Keratinocyte (primary cell): ENCODE measurements around the gene ADARB2.
"Not testable (repeated sequence)": the region's sequence is repeated elsewhere in the genome, so short reads cannot be mapped to it uniquely, and the experiment has no call there.

Source experiments
- EZH2 ChIP-seq: IDR thresholded peaks from one replicate; pipeline ENCODE4 v1.6.1; 2012; ENCODE audit warnings: inconsistent platforms, mild to moderate bottlenecking, low read length, moderate library complexity
- TF ChIP-seq, protein P1 (sequence below), 3 experiments: IDR thresholded peaks in 1 of 3; conservative IDR thresholded peaks in 1 of 3; optimal IDR thresholded peaks in 1 of 3; 2 replicates in 2 of 3; 3 replicates in 1 of 3; pipeline versions ENCODE3 to v1.5.1; 2011; ENCODE audit warnings: low read length in 3 of 3, mild to moderate bottlenecking in 3 of 3, moderate library complexity in 2 of 3, control low read depth in 1 of 3, inconsistent platforms in 1 of 3; ENCODE audit not compliant: insufficient read depth in 2 of 3; ENCODE audit errors: extremely low read depth in 1 of 3

DNA sequence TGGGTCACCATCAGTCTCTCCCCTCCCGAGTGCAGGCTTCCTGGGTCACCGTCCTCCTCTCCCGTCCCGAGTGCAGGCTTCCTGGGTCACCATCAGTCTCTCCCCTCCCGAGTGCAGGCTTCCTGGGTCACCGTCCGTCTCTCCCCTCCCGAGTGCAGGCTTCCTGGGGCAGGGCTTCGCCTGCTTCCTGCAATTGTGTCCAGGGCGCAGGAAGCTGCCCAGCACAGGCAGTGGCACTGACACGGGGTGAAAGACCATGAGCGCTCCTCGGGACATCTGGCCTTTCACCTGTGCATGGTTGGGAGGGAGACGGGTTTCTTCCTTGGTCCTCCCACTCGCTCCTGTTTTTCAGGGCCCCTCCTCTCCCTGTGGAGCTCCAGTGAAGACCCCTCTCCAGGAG is 339.2 kb downstream of the ADARB2 start:
- TF ChIP-seq, protein P1, sequence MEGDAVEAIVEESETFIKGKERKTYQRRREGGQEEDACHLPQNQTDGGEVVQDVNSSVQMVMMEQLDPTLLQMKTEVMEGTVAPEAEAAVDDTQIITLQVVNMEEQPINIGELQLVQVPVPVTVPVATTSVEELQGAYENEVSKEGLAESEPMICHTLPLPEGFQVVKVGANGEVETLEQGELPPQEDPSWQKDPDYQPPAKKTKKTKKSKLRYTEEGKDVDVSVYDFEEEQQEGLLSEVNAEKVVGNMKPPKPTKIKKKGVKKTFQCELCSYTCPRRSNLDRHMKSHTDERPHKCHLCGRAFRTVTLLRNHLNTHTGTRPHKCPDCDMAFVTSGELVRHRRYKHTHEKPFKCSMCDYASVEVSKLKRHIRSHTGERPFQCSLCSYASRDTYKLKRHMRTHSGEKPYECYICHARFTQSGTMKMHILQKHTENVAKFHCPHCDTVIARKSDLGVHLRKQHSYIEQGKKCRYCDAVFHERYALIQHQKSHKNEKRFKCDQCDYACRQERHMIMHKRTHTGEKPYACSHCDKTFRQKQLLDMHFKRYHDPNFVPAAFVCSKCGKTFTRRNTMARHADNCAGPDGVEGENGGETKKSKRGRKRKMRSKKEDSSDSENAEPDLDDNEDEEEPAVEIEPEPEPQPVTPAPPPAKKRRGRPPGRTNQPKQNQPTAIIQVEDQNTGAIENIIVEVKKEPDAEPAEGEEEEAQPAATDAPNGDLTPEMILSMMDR (optimal IDR thresholded peaks at IDR 0.05 in 1 of 3, IDR thresholded peaks at IDR 0.05 in 1 of 3, conservative IDR thresholded peaks at IDR 0.05 in 1 of 3; ENCODE audit: extremely low read depth in 1 of 3, insufficient read depth in 2 of 3, low read length in 3 of 3) = not testable (repeated sequence)
- TF ChIP-seq EZH2 = not testable (repeated sequence)
